ENCODE data around the gene KSR2.

The KSR2 gene

GRCh38 chr12:117724543-117724942 is 244.2 kb downstream of the KSR2 start:
- no peak overlapping the region for H3K4me3 ChIP-seq (ENCODE audit: low read depth, low read length)
- TF ChIP-seq CTCF (IDR thresholded peaks at IDR 0.05; ENCODE audit: borderline replicate concordance, insufficient read depth, low read depth, low read length): no peak

GRCh38 chr12:117718559-117718958 is 250.2 kb downstream of the KSR2 start:
- no peak for TF ChIP-seq CTCF (IDR thresholded peaks at IDR 0.05; ENCODE audit: borderline replicate concordance, insufficient read depth, low read depth, low read length)
- H3K4me3 ChIP-seq (ENCODE audit: low read depth, low read length): no peak overlapping the region

GRCh38 chr12:117718141-117718540 is 250.6 kb downstream of the KSR2 start:
- no peak for TF ChIP-seq CTCF (IDR thresholded peaks at IDR 0.05; ENCODE audit: borderline replicate concordance, insufficient read depth, low read depth, low read length)
- no peak overlapping the region for H3K4me3 ChIP-seq (ENCODE audit: low read depth, low read length)

- no peak overlapping the region for H3K4me3 ChIP-seq (ENCODE audit: low read depth, low read length)
- TF ChIP-seq CTCF (IDR thresholded peaks at IDR 0.05; ENCODE audit: borderline replicate concordance, insufficient read depth, low read depth, low read length): no peak
Measured at GRCh38 chr12:117714203-117714602, 254.6 kb downstream of the KSR2 start.

GRCh38 chr12:117710121-117710520 is 258.7 kb downstream of the KSR2 start:
- TF ChIP-seq CTCF (IDR thresholded peaks at IDR 0.05; ENCODE audit: borderline replicate concordance, insufficient read depth, low read depth, low read length): no peak
- no peak overlapping the region for H3K4me3 ChIP-seq (ENCODE audit: low read depth, low read length)

- H3K4me3 ChIP-seq (ENCODE audit: low read depth, low read length): no peak overlapping the region
- TF ChIP-seq CTCF (IDR thresholded peaks at IDR 0.05; ENCODE audit: borderline replicate concordance, insufficient read depth, low read depth, low read length): no peak
Measured at GRCh38 chr12:117707861-117708260, 260.9 kb downstream of the KSR2 start.

GRCh38 chr12:117703584-117703983 is 265.2 kb downstream of the KSR2 start:
- TF ChIP-seq CTCF (IDR thresholded peaks at IDR 0.05; ENCODE audit: borderline replicate concordance, insufficient read depth, low read depth, low read length): no peak
- no peak overlapping the region for H3K4me3 ChIP-seq (ENCODE audit: low read depth, low read length)

All from GM12875 (cell line).